ENCODE measurements around the gene HIF1A. TPM values are rescaled to one million over a fixed set of nuclear protein-coding genes. Genes with fewer than 3 reads are reported as not detected.

Gene HIF1A
- total and polyA plus RNA-seq, 2 donors (not counting 3 experiments of a cell fraction or from before 2014, with no cell fraction given): 58.3 to 179 TPM

GRCh38 chr14:61647704-61648103, 47.6 kb upstream of the HIF1A start:
- no TSS peak for BruUV-seq (replicated peaks)
- POLR2A ChIA-PET: no interaction called here

GRCh38 chr14:61648377-61648776, 46.9 kb upstream of the HIF1A start:
- H4K20me1 ChIP-seq (replicated peaks; ENCODE audit: control insufficient read depth, extremely low read depth, insufficient read depth, low read length): no peaks in the 10 kb centered on the region

More at GRCh38 chr14:61647704-61648103, 47.6 kb upstream of the HIF1A start:
- TF ChIP-seq MAX (IDR thresholded peaks at IDR 0.05; ENCODE audit: insufficient read depth, insufficient read length) (no peak), POLR2AphosphoS5 (IDR thresholded peaks at IDR 0.05; ENCODE audit: insufficient read depth, low read depth, low read length) (no peak), GATA2 (IDR thresholded peaks at IDR 0.05; ENCODE audit: insufficient read depth, insufficient read length, low read depth, low read length) (no peak)
- H3K36me3 ChIP-seq (ENCODE audit: control insufficient read depth in 2 of 2, extremely low read depth in 1 of 2, insufficient read depth in 2 of 2, low read length in 2 of 2): no peaks in the 10 kb centered on the region
- no peaks in the 10 kb centered on the region for H3K9me3 ChIP-seq (replicated peaks; ENCODE audit: control insufficient read depth, insufficient read depth, low read length)
- dilution Hi-C loops (cut with MboI; ENCODE audit: extremely low pct_ligation_motif_present, low sequenced_read_pairs) (no loop called here), intact Hi-C loops (cut with micrococcal nuclease) (no loop called here)
- no peaks in the 10 kb centered on the region for H3K27me3 ChIP-seq (ENCODE audit: control insufficient read depth in 2 of 2, insufficient read depth in 2 of 2, low read length in 2 of 2)
- no peak overlapping the region for H3K27ac ChIP-seq (ENCODE audit: insufficient read depth, low read depth, low read length)
- FAIRE-seq (no peak), DNase-seq (ENCODE audit: low read depth, low spot score) (no peak)
- no peak overlapping the region for H2AFZ ChIP-seq (ENCODE audit: low read depth, low read length)
- CTCF ChIA-PET: no interaction called here
- H3K79me2 ChIP-seq (ENCODE audit: control insufficient read depth, insufficient read depth, low read length): no peaks in the 10 kb centered on the region
- H3K4me3 ChIP-seq (replicated peaks in 1 of 3; ENCODE audit: insufficient read depth in 1 of 3, low read depth in 1 of 3, low read length in 3 of 3): no peak overlapping the region
- H3K9me1 ChIP-seq (replicated peaks; ENCODE audit: control insufficient read depth, extremely low read depth, insufficient read depth, low read length): no peaks in the 10 kb centered on the region
- no peak overlapping the region for H3K4me2 ChIP-seq (ENCODE audit: insufficient read depth, low read length)
- H3K4me1 ChIP-seq (ENCODE audit: control insufficient read depth, extremely low read depth, insufficient read depth, low read length): peaks cover 2% of the 10 kb centered on the region
- H3K9ac ChIP-seq (replicated peaks; ENCODE audit: extremely low read depth, insufficient read depth, low read length): no peak overlapping the region
- no peaks in the 10 kb centered on the region for H4K20me1 ChIP-seq (replicated peaks; ENCODE audit: control insufficient read depth, extremely low read depth, insufficient read depth, low read length)

More at GRCh38 chr14:61648377-61648776, 46.9 kb upstream of the HIF1A start:
- no peak overlapping the region for H3K4me2 ChIP-seq (ENCODE audit: insufficient read depth, low read length)
- H2AFZ ChIP-seq (ENCODE audit: low read depth, low read length): no peak overlapping the region
- H3K27me3 ChIP-seq (ENCODE audit: control insufficient read depth in 2 of 2, insufficient read depth in 2 of 2, low read length in 2 of 2): no peaks in the 10 kb centered on the region
- dilution Hi-C loops (cut with MboI; ENCODE audit: extremely low pct_ligation_motif_present, low sequenced_read_pairs): no loop called here
- FAIRE-seq (no peak), DNase-seq (ENCODE audit: low read depth, low spot score) (no peak)
- H3K9me3 ChIP-seq (replicated peaks; ENCODE audit: control insufficient read depth, insufficient read depth, low read length): no peaks in the 10 kb centered on the region
- H3K4me3 ChIP-seq (replicated peaks in 1 of 3; ENCODE audit: insufficient read depth in 1 of 3, low read depth in 1 of 3, low read length in 3 of 3): no peak overlapping the region
- POLR2A ChIA-PET: no interaction called here
- CTCF ChIA-PET: interaction anchor here (0.9 kb wide), 1 partner anchor 11 kb away, joined by 3 read pairs; no protein-coding TSS in a partner anchor
- H3K27ac ChIP-seq (ENCODE audit: insufficient read depth, low read depth, low read length): no peak overlapping the region
- no TSS peak for BruUV-seq (replicated peaks)
- no peaks in the 10 kb centered on the region for H3K36me3 ChIP-seq (ENCODE audit: control insufficient read depth in 2 of 2, extremely low read depth in 1 of 2, insufficient read depth in 2 of 2, low read length in 2 of 2)
- intact Hi-C loops (cut with micrococcal nuclease): no loop called here
- TF ChIP-seq JUN (IDR thresholded peaks at IDR 0.05; ENCODE audit: borderline replicate concordance, insufficient read depth, insufficient read length, low read depth) (no peak), MYC (IDR thresholded peaks at IDR 0.05; ENCODE audit: low read depth, low read length) (no peak), GATA2 (IDR thresholded peaks at IDR 0.05; ENCODE audit: insufficient read depth, insufficient read length, low read depth, low read length) (no peak), EZH2 (IDR thresholded peaks at IDR 0.05; ENCODE audit: borderline replicate concordance, low read depth, low read length, severe bottlenecking) (no peak), FOS (IDR thresholded peaks at IDR 0.05; ENCODE audit: borderline replicate concordance, insufficient read depth, low read length) (no peak), POLR2AphosphoS5 (IDR thresholded peaks at IDR 0.05; ENCODE audit: insufficient read depth, low read depth, low read length) (no peak), CTCF (IDR thresholded peaks at IDR 0.05; ENCODE audit: extremely low read depth in 1 of 2, insufficient read depth in 1 of 2, low read depth in 1 of 2, low read length in 2 of 2) (no peak), MAX (IDR thresholded peaks at IDR 0.05; ENCODE audit: insufficient read depth, insufficient read length) (no peak), POLR2A (IDR thresholded peaks at IDR 0.05; ENCODE audit: low read depth, low read length) (no peak)
- no peak overlapping the region for H3K9ac ChIP-seq (replicated peaks; ENCODE audit: extremely low read depth, insufficient read depth, low read length)
- H3K79me2 ChIP-seq (ENCODE audit: control insufficient read depth, insufficient read depth, low read length): no peaks in the 10 kb centered on the region
- H3K4me1 ChIP-seq (ENCODE audit: control insufficient read depth, extremely low read depth, insufficient read depth, low read length): peaks cover 9% of the 10 kb centered on the region
- H3K9me1 ChIP-seq (replicated peaks; ENCODE audit: control insufficient read depth, extremely low read depth, insufficient read depth, low read length): no peaks in the 10 kb centered on the region
